Measurements from ENCODE around the gene NR0B1. TPM values are rescaled to one million over a fixed set of nuclear protein-coding genes. Genes with fewer than 3 reads are reported as not detected.

Gene NR0B1
- total RNA-seq, 2 donors from 2014 or later = not detected

DNA sequence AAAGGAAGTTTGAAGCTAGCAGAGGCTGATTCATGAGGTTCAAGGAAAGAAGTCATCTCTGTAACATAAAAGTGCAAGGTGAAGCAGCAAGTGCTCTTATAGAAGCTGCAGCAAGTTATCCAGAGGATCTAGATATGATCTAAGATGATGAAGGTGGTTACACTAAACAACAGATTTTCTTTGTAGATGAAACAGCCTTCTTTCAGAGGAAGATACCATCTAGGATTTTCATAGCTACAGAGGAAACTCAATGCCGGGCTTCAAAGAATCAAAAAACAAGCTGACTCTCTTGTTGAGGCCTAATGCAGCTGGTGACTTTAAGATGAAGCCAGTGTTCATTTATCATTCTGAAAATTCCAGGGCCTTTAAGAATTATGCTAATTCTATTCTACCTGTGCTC, 28.8 kb downstream of the NR0B1 start:
- DNase-seq (no peak), ATAC-seq (no peak)
- intact Hi-C loops (cut with DNase I) = no loop called here

DNA sequence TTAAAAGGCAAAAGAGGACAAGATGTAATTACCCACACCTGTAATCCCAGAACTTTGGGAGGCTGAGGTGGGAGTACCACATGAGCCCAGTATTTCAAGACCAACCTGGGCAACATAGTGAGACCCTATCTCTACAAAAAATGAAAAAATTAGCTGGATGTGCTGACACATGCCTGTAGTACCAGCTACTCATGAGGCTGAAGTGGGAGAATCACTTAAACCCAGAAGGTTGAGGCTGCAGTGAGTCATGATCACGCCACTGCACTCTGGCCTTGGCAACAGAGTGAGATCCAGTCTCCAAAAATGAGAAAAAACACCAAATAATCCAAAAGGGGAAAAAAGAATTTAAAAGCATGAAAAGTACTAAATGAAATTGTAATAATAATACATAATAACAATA, 30.8 kb downstream of the NR0B1 start:
- intact Hi-C loops (cut with DNase I) = loop anchor here (10.0 kb wide), 1 partner anchor 226 kb away; no protein-coding TSS in a partner anchor
- ATAC-seq = no peak
- DNase-seq = no peak

DNA sequence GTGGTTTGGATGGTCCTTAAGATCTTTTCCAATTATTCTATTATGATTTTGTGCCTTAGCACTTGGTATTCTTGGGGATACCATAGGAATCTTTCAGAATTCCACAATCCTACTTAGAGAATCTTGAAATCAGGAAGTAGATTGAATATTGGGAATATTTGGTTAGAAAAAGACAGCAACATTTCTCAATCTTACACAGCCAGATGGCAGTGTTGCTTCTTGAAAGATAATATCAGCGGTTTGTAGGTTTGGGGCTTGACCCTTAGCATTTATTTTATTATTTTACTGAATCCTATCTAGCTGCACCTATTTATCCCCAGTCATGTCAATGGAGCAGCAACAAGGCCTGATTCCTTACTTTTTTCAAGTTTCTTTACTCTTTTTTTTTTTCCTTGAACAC, 33.7 kb downstream of the NR0B1 start:
- DNase-seq (no peak), ATAC-seq (no peak)
- intact Hi-C loops (cut with DNase I) = loop anchor here (10.0 kb wide), 1 partner anchor 229 kb away; no protein-coding TSS in a partner anchor

DNA sequence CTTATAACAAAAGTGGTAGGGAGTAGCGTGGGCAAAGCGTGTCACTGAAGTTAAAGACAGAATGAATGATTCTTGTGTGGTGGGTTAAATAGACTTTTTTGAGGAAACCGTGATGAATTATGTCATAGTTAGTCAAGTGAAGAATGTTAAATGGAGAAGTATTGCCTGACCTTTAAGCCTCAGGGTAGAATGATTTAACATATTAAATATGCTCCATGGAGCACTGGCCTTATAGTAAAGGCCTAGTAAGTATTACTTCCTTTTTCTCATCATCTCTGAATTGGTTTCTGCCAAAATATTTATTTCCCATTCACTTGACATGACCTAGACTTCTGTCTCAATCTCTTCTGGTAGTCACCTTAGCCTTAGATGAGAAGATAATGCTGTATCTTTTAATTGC, 38.6 kb downstream of the NR0B1 start:
- no peak for ATAC-seq
- DNase-seq = no peak
- intact Hi-C loops (cut with DNase I) = loop anchor here (10.0 kb wide), 1 partner anchor 234 kb away; no protein-coding TSS in a partner anchor

DNA sequence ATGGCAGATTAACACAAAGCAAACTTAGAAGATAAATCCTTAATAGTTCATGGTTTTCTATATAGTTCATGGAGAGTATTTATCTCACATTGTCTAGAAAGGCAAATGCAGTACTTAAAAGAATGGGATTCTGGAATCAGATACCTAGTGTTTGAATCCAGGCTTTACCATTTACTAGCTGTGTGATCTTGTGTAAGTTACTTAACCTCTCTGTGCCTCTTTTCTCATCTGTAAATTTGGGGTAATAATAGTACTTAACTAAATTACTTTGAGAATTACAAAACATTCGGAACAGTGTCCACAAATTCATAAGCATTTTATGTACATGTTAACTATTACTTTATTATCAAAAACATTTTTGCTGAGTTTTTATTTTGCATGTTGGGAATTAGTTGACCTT, 46.4 kb downstream of the NR0B1 start:
- ATAC-seq (no peak), DNase-seq (no peak)
- intact Hi-C loops (cut with DNase I) = no loop called here

DNA sequence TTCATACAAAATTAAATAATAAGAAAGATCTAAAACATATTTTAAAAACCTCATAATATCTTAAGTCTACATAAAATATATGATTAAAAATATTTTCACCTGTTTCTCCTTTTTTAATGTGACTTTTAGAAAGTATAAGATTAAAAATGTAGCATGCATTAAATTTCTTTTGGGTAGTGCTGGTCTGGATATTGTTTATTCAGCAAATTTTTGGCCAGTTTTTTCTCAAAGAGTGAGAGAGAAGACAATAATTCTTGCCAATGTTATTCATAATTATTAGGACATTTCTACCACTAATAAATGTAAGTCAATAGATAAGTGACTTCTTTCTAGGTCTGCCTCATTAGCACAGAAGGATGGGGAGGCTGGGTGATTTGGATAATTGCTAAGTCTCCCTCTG, 48.2 kb downstream of the NR0B1 start:
- intact Hi-C loops (cut with DNase I) = no loop called here
- no peak for DNase-seq
- ATAC-seq = no peak

DNA sequence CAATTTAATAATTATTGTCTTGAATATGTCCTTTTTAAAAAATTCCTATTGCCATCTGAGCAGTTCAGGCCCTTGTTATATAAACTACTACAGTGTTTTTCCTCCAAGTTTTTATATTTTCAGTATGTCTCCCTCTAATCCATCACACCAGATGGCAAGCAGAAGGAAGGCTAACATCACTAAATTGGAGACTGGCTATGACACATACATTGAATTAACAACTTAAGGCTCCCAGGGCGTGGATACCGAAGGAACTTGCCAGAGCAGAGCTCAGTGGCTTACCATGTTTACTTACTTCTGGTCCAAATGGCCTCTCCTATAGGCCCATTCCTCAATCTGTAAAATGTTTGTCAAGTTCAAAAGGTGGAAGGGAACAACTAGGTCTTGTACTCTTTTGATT, 49.3 kb downstream of the NR0B1 start:
- intact Hi-C loops (cut with DNase I) = no loop called here
- DNase-seq (no peak), ATAC-seq (no peak)

Other genes starting within 250 kb of the NR0B1 start
- not detected for gene MAGEB2, start 93.8 kb downstream of the NR0B1 start, total RNA-seq
- not detected for gene MAGEB3, start 78.7 kb downstream of the NR0B1 start, total RNA-seq
- not detected for gene MAGEB4, start 67.4 kb downstream of the NR0B1 start, total RNA-seq
- gene MAGEB1, start 62.2 kb downstream of the NR0B1 start, total RNA-seq = not detected